BJ (cell line): ENCODE results near the gene MAN2B2. TPM values are rescaled to one million over a fixed set of nuclear protein-coding genes. Genes with fewer than 3 reads are reported as not detected.

Experiments
- CTCF ChIA-PET: fragments of 350-600 bp; formaldehyde crosslinking; extraction: SDS; loops from one replicate; lab custom pipeline; 2021; ENCODE audit warnings: antibody characterized with exemption, inconsistent platforms; lab: Yijun Ruan, JAX
- POLR2A ChIA-PET: fragments of 300-600 bp; sonication (Branson Sonifier 250); formaldehyde crosslinking; extraction: SDS; loops from one replicate; lab custom pipeline; 2021; ENCODE audit warnings: antibody characterized with exemption; lab: Charles Lee
- DNase-seq: peaks from one replicate; pipeline ENCODE4 v3.0.0-alpha.2; 2011; ENCODE audit warnings: low read depth
- H3K27me3 ChIP-seq: 2 replicates; pipeline ENCODE4 v1.6.0; 2011; ENCODE audit warnings: low read length; ENCODE audit not compliant: control insufficient read depth, insufficient read depth
- H3K36me3 ChIP-seq: 2 replicates; pipeline ENCODE4 v1.5.1; 2011; ENCODE audit warnings: low read length; ENCODE audit not compliant: control insufficient read depth, insufficient read depth
- H3K4me3 ChIP-seq: 2 replicates; pipeline ENCODE4 v1.5.1; 2011; ENCODE audit warnings: low read depth, mild to moderate bottlenecking, control low read depth, low read length
- CTCF ChIP-seq: IDR thresholded peaks from 2 replicates; pipeline ENCODE4 v1.5.1; 2011; ENCODE audit warnings: low read depth, mild to moderate bottlenecking, control low read depth, inconsistent platforms, low read length, moderate library complexity; ENCODE audit not compliant: insufficient read depth
- polyA plus RNA-seq: library from polyadenylated mRNA; depleted of rRNA; stranded (reverse); fragments of >200 nt; gene quantifications from 2 replicates; pipeline ENCODE4 v1.2.3, GENCODE V29; 2011

Gene MAN2B2
- polyA plus RNA-seq, 1 experiment = 43.5 TPM

- DNase-seq = no peak
- Histone ChIP-seq H3K4me3 (no peak overlapping the region), H3K27me3 (no peaks in the 10 kb centered on the region), H3K36me3 (peaks cover 10% of the 10 kb centered on the region)
- POLR2A ChIA-PET = no interaction called here
- no peak for TF ChIP-seq CTCF
- CTCF ChIA-PET = no interaction called here
Observed at GRCh38 chr4:6594826-6595355, 19.9 kb downstream of the MAN2B2 start.

GRCh38 chr4:6595897-6596537 is 21.0 kb downstream of the MAN2B2 start:
- ChIA-PET POLR2A (no interaction called here), CTCF (no interaction called here)
- Histone ChIP-seq H3K27me3 (no peaks in the 10 kb centered on the region), H3K36me3 (peaks cover 12% of the 10 kb centered on the region), H3K4me3 (no peak overlapping the region)
- DNase-seq = no peak
- TF ChIP-seq CTCF = no peak

GRCh38 chr4:6596948-6597347 is 22.0 kb downstream of the MAN2B2 start:
- Histone ChIP-seq H3K4me3 (no peak overlapping the region), H3K36me3 (peaks cover 11% of the 10 kb centered on the region), H3K27me3 (no peaks in the 10 kb centered on the region)
- no peak for DNase-seq
- TF ChIP-seq CTCF = no peak
- CTCF ChIA-PET = no interaction called here
- POLR2A ChIA-PET = no interaction called here

- ChIA-PET POLR2A (no interaction called here), CTCF (no interaction called here)
- no peak for DNase-seq
- peaks cover 11% of the 10 kb centered on the region for H3K36me3 ChIP-seq
- TF ChIP-seq CTCF = no peak
- no peak overlapping the region for H3K4me3 ChIP-seq
- H3K27me3 ChIP-seq = no peaks in the 10 kb centered on the region
Observed at GRCh38 chr4:6598127-6598526, 23.1 kb downstream of the MAN2B2 start.

GRCh38 chr4:6598641-6599040 is 23.7 kb downstream of the MAN2B2 start:
- Histone ChIP-seq H3K4me3 (no peak overlapping the region), H3K27me3 (no peaks in the 10 kb centered on the region), H3K36me3 (peaks cover 11% of the 10 kb centered on the region)
- ChIA-PET CTCF (no interaction called here), POLR2A (no interaction called here)
- no peak for TF ChIP-seq CTCF
- no peak for DNase-seq
